Peyer's patch (tissue), 4 donors: ENCODE data around the gene RIMBP2.

Source experiments
- POLR2A ChIP-seq, 2 donors: fragments of 450-650 bp; IDR thresholded peaks; one replicate each; pipeline ENCODE4 v1.5.1; 2017; ENCODE audit warnings: antibody characterized with exemption in 2 of 2, mild to moderate bottlenecking in 2 of 2, moderate library complexity in 2 of 2
- TF ChIP-seq, protein P1 (sequence below), 6 experiments: fragments of 450-650 bp in 4 of 6; fragments of 200-600 bp in 2 of 6; sonication (generic) in 1 of 6; IDR thresholded peaks; one replicate each; pipeline ENCODE4 v1.5.1; 2017 to 2019; ENCODE audit warnings: antibody characterized with exemption in 6 of 6, mild to moderate bottlenecking in 3 of 6, moderate library complexity in 1 of 6

DNA sequence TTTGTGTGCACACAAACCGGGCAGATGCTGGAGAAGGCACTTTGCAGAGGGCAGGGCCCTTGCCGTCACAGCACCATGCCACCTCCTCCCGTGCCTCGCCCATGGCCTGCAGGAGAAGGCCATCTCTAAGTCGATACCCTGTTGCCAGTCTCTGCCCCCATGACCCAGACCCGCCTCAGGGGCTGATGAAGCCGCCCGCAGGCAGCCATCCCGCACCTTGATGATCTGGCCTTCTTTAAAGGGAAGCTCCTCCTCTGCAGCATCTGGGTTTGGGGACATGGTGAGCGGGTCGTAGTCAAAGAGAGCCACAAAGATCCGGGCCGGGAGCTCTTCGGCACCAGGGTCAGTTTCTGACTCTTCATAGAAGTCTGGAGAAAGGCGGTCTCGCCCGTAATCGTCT lies 302.2 kb downstream of the RIMBP2 start:
- TF ChIP-seq, protein P1, sequence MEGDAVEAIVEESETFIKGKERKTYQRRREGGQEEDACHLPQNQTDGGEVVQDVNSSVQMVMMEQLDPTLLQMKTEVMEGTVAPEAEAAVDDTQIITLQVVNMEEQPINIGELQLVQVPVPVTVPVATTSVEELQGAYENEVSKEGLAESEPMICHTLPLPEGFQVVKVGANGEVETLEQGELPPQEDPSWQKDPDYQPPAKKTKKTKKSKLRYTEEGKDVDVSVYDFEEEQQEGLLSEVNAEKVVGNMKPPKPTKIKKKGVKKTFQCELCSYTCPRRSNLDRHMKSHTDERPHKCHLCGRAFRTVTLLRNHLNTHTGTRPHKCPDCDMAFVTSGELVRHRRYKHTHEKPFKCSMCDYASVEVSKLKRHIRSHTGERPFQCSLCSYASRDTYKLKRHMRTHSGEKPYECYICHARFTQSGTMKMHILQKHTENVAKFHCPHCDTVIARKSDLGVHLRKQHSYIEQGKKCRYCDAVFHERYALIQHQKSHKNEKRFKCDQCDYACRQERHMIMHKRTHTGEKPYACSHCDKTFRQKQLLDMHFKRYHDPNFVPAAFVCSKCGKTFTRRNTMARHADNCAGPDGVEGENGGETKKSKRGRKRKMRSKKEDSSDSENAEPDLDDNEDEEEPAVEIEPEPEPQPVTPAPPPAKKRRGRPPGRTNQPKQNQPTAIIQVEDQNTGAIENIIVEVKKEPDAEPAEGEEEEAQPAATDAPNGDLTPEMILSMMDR (IDR thresholded peaks at IDR 0.05), result no peak
- no peak for TF ChIP-seq POLR2A (IDR thresholded peaks at IDR 0.05)
